SK-N-SH (cell line): ENCODE data around the gene AIF1L.

Experiments used
- MXI1 ChIP-seq: IDR thresholded peaks from 2 replicates; pipeline ENCODE4 v1.6.1; 2012; ENCODE audit warnings: mild to moderate bottlenecking, low read depth, low read length, improper control_type of control experiment
- TF ChIP-seq, protein P1 (sequence below): fragments of 200-600 bp; sonication (generic); IDR thresholded peaks from 2 replicates; pipeline ENCODE4 v1.6.1; 2017; ENCODE audit warnings: antibody characterized with exemption, mild to moderate bottlenecking, moderate library complexity
- TF ChIP-seq, protein P2 (sequence below): IDR thresholded peaks from 2 replicates; pipeline ENCODE4; 2012

DNA sequence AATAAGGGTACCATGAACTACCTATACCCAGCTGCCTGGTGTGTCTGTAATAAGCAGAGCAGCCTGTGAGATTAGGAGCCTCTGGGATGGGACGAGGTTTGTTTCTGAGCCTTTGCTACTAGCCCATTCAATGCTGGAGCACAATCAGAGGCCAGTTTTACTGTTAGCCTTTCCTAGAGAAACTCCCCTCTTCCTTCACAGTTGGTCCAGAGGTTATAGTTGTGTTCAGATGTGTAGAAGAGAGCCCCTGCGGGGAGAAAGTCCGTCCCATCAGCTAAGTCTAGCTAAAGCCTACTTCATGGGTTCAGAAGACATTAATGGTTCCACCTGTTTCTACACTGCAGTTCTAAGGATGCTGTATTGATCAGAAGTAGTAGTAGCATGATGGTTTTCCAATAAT is 45.8 kb downstream of the AIF1L start:
- TF ChIP-seq, protein P1, sequence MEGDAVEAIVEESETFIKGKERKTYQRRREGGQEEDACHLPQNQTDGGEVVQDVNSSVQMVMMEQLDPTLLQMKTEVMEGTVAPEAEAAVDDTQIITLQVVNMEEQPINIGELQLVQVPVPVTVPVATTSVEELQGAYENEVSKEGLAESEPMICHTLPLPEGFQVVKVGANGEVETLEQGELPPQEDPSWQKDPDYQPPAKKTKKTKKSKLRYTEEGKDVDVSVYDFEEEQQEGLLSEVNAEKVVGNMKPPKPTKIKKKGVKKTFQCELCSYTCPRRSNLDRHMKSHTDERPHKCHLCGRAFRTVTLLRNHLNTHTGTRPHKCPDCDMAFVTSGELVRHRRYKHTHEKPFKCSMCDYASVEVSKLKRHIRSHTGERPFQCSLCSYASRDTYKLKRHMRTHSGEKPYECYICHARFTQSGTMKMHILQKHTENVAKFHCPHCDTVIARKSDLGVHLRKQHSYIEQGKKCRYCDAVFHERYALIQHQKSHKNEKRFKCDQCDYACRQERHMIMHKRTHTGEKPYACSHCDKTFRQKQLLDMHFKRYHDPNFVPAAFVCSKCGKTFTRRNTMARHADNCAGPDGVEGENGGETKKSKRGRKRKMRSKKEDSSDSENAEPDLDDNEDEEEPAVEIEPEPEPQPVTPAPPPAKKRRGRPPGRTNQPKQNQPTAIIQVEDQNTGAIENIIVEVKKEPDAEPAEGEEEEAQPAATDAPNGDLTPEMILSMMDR = no peak
- no peak for TF ChIP-seq MXI1
- TF ChIP-seq, protein P2, sequence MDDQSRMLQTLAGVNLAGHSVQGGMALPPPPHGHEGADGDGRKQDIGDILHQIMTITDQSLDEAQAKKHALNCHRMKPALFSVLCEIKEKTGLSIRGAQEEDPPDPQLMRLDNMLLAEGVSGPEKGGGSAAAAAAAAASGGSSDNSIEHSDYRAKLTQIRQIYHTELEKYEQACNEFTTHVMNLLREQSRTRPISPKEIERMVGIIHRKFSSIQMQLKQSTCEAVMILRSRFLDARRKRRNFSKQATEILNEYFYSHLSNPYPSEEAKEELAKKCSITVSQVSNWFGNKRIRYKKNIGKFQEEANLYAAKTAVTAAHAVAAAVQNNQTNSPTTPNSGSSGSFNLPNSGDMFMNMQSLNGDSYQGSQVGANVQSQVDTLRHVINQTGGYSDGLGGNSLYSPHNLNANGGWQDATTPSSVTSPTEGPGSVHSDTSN = no peak
